NCI-H1436 treated with DMSO at 0.1 percent for 48 hours (cell line): ENCODE measurements around the gene ENC1.

Experiments
- DNase-seq: peaks from one replicate; lab custom pipeline; 2025; lab: John Stamatoyannopoulos, UW

The ENC1 gene

DNA sequence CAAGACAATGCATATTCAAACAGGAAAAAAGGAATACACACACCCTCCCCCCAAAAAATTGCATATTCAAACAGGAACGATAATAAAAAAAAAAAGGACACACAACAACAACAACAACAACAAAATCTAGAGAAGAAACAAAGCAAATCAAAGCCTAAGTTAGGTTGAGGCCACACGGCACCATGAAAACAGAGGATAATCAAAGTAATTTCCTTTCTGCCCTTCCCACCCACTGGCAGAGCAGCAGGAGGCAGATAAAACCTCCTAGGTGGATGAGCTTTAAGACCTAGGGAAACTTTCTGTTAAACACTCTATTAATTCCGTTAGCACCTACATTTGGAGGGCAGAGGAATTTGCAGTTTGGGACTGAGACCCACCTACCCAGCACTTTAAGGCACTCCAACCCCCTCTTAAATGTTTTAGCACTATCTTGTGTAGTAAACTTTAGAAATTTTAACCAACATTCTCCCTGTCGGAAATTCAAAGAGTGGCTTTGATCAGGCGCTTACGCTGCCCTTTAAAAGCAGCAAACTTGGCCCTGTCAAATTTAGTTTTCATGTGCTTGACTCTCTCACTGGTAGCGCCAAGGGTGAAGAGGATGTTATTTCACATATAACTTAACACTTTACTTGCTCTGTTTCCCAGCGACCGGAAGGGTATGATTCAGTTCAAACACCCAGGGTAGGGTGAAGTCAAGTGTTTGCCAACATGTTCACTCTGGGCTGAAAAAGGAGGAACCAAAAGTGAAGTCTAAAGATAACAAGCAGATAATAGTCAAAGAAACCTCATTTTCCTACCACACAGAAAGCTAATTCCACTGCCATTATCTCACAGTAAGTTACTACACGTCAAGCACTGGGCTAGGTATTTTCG lies 9.2 kb downstream of the ENC1 start:
- DNase-seq: no peak

DNA sequence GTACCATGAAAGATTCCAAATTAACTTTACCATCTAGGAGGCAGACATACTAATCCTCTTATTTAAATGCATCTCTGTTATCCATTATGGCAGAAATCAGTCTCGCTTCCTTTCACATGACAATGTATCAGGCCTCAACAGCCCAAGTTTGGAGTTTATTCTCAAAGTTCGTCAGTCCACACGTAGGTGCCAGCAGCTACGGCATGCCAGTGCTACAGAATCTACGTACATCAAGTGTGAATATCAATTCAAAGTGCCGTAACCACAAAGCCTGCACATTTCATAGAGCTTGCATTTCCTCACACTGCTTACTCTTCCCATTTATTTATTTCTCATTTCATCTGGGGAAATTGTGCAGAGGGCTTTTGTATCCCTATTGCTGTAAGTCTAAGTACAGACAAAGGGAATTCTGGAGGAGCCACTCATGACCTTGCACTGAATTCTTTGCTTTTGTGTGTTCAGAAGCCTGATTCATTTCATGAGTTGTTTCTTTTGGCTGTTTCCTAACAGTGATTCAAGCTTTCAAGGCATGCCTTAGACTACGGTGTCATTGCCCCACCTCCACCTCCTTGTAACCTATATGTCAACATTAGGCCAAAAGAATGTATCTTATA lies 10.0 kb downstream of the ENC1 start:
- no peak for DNase-seq

DNA sequence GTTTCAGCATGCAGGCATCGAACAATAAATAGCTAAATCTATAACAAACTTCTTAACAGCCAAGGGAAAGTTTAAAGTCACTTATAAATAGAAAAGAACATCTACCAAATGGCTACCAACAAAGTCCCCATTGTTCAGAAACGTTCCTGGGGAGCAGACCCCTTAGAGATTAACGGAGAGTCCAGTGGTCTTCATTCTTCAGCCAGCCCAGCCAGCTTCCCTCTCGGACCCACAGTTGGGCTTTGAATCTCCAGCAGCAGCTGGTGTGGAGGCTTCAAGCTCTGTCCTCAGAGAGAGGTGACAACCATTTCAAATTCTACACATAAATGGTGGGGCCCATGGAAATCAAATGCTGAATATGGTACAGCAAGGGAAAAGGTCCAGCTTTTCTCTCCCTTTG lies 11.2 kb downstream of the ENC1 start:
- no peak for DNase-seq

DNA sequence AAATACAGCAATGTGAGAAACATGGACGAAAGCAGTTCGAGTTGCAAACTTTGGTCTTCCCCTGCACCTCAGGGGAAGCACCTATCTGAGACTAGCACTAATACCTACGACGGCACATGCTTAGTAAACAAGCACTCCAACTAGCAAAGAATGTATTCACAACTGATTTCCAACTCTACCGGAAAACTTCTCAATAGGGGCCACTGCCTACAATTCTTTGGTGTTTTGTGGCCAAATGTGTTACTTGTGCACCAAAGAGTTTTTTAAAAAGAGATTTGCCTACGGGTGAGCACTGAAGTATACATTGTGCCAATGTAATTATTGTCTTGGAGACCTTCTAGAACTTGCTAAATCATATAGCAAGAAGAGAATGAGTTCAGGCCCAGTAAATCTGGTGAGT lies 12.2 kb downstream of the ENC1 start:
- DNase-seq: no peak

DNA sequence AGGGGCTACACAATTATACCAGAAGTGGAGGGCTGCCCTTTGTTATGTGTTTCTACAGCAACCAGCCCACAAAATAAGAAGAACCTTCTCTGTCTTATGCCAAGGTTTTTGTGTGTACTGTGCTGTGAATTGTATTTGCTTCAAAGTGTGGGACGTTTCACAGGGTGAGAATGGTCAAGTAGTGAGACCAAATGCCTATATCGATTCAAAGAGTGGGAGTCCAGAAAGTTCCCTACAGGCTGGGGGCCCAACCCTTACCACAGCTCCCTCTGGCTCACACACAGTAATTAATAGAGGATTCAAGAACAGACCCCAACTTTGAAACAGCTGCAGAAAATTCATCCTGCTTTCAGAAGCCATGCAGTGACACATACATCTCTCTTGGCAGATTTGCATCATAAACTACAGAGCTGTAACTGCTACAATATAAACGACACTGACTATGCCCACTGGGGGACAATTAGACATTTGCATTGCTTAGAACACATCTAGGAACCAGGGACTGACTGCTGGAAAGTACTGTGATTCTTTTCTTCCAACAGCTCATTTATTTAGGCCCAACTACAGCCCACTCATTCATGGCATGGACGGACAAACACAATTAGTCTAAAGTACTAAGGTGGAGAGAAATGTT lies 12.8 kb downstream of the ENC1 start:
- DNase-seq: no peak

DNA sequence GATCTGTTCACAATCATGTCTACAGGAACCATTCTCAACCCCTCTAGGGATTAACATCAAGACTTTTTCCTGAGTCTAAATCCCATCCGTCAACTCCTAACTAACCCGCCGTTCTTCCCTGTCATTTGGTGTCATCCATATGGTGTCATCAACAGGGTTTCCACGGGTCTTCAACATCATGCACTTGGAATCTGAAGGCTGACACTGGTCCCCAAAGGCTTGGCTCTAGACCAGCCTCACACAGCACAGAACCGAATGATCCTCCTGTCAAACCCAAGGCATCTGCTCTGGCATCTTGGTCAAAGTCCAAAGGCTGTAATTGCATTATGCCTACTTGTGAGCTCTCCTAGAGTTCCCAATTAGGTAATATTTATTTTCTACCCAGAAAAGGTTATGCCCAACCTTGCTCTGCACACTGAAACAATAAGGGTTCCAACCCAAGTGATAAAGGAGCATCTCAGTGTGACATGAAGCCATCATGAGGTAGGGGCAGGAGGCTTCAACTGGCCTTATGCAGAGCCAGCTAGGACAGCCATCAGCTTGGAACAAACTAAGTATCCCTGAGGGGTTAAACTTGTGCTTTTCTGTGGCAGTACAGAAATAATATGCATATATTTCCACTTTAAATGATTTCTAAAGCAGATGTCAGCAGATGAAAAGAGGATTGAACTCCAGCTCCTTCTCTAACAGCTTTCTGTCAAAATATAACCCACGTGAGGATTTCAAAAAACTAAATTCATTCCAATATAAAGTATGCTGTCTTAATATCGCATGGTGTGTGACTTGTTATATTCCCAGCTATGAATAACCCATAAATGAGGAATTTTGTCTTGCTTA lies 13.9 kb downstream of the ENC1 start:
- no peak for DNase-seq

DNA sequence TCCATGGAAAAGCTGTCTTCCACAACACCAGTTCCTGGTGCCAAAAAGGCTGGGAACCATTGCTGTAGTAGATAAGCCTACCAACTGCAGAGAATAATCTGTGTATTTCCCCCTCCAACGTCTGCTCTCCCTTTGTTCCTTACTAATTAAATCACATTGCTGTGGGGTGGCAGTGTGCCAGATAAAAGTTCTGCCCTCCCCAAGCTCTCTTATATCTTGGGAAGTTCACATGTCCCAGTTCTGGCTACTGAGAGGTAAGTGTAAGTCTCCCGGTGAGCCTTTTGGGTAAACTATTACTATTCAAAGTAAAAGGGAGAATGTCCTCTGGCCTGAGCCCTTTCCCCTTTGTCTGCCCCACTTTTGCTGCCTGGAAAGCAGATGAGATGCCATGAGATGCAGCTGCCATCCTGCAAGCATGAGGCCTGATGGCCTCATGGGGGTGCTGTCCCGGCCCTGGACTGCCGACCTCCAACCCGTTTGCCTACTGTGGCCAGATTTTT lies 14.7 kb downstream of the ENC1 start:
- DNase-seq: no peak

DNA sequence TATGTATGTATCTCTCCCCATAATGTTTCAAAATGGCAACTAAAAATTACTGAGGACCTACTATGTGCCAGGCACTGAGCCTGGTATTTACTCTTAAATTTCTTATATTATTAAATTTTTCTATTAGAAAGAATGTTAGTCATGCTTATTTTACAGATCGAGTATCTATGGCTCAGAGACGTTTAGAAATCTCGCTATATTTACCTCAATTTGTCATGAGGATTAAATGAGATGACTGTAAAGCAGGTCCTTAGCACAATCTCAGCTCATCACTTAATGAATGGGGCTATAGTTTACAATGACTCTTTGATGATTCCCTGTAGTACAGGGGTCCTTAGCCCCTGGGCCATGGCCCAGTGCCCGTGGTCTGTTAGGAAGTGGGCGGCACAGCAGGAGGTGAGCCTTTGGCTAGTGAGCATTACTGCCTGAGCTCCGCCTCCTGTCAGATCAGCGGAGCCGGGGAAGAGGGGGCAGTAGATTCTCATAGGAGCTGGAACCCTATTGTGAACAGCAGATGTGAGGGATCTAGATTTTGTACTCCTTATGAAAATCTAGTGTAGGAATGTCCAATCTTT lies 15.5 kb downstream of the ENC1 start:
- no peak for DNase-seq

DNA sequence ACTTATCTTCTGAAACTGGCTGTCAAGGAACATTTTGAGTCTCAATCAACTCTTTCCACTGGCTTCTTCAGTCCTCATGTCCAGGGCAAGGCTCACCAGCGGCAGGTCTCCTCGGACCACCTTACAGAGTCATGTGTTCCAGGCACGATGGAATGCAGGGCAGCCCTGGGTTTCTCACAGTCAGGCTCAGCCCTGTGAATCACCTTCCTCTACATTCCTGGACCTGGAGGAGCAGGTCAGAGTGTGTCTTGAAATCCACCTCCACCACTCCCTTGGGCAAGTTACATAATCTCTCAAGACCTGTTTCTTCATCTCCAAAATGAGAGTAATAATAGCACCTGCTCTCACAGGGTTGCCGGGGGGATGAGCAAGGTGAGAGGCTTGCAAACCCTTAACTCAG lies 16.0 kb downstream of the ENC1 start:
- DNase-seq: no peak

DNA sequence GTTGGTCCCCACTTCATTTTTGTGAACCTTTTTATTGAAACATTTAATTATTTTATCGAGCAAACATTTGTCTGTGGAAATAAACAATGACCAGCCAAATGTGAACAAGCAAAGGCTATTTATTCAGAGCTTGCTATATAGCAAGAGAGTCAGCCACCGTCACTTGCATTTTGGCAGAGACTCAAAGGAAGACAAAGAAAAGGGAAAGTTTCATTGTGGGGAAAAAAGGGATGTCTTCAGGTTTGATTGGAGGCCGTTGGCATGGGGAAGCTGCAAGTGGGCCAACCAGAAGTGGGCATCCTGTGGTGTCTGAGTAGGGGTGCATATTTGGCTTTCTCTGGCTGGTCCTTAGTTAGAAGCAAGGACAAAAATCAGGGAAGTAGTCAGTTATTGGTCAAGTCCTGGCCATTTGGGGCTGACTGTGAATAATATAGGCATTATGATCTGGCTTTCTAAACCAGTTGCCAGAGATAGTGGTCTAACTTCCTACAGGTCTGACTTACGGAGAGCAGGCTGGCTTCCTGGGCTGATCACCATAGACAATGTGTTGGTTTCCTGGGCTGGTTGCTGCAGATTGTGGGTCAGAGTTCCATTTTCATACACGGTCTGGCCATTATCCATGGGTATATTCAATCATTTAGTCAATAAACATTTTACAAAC lies 16.6 kb downstream of the ENC1 start:
- DNase-seq: no peak

DNA sequence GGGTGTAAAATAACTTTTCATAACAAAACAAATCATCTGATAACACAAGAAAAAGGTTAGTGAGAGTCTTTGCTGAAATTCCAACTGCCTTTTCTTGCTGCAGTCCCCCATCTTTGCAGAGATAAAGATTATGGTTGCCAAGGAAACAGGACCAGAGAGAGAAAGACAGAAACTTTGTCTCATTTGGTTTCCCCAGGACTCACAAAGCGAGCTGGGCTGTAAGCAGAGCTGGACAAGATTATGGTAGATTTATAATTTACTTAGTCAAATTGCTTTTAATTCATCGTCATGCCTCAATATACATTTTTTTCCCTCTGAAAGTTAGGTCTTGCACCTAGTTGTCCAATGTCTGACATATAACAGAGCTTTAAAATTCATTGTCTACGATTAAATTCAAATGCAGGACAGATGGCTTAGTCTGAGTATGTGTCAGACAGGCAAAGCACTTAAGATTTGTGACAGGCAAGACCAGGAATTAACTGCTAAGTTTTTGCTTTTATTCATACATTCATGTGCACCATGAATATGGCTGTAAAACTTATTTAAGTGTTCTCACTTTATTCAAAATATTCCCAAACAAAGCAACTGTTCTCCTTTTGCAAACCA lies 17.4 kb downstream of the ENC1 start:
- no peak for DNase-seq

DNA sequence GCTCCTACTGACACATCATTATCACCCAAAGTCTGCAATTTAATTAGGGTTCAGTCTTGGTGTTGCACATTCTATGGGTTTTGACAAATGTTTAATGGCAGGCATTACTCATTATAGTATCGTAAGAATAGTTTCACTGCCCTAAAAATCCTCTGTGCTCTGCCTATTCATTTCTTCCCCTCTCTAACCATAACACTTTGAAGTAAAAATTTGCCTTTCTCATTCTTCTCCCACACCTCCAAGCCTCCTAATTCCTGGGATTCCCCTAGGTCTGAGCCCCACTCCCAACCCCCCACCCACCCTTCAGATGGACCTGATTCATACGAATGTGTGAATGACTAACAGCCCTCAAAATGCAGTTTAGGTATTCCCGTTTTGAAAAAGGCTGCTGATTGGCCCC lies 18.4 kb downstream of the ENC1 start:
- no peak for DNase-seq

DNA sequence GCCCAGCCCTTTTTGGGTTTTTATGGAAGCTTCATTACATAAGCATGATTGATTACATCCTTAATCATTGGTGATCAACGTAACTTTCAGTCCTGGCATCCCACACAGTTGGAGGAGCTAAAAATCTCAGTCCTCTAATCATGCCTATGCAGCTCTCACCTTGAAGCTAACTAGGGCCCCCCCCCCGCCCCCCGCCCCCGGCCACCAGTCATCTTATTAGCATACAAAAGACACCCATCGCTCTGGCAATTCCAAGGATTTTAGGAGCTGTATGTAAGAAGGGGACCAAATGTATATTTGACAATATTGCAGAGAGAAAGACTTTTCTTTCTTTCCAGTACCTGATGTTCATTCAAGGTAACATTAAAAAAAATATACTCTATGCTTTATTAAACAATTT lies 19.0 kb downstream of the ENC1 start:
- DNase-seq: no peak

DNA sequence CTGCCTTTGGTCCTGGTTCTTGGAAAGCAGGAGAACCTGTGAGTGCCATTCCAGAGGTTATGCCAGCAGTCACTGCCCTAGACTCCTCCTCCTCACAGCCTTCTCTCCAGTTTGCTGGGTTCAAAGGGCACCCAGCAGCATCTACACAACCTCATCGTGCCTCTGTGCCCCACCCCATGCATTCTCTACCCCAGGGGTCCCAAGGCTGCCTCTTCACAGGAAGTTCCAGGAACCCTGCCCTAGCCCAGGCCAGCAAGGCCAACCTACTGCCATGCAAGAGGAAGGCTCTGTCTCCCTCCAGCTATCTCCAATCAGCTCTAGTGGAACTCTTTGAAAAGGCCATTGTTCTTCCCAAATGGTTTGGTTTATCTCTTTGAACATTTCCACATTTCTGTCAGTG lies 21.2 kb downstream of the ENC1 start:
- no peak for DNase-seq

DNA sequence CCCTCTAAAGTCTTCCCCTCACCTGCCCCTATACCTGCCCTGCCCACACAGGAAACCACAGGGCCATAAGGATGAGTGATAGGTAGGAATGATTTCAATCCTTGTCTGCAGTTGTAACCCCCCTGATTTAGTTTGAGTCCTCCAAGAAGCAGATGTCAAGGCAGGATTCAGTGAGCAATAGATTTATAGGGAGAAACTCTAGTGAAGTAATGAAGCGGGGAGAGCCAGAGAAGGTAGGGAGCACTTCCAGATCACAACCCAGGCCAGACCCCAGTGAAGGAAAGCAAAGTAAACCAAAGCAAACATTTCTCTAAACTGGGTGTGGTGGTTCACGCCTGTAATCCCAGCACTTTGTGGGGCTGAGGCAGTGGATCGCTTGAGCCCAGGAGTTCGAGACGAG lies 22.4 kb downstream of the ENC1 start:
- DNase-seq: no peak

DNA sequence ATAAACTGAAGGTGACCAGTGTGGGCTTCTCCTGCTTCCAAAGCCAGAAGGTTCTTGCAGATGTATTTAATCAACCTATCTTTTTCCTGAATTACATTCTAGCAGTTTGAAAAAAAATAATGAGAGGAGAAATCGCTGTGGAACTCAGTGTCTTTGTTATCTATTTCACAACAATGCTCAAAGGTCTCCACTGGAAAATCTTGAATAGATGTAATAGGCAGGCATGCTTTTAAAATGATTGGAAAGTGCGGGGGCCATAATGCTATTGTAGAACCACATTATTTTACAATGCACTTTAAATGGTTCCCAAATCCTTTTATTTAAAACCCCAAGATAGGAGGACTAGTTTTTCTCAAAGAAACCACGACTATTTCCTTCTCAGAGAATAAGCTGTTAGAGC lies 23.3 kb downstream of the ENC1 start:
- DNase-seq: no peak

DNA sequence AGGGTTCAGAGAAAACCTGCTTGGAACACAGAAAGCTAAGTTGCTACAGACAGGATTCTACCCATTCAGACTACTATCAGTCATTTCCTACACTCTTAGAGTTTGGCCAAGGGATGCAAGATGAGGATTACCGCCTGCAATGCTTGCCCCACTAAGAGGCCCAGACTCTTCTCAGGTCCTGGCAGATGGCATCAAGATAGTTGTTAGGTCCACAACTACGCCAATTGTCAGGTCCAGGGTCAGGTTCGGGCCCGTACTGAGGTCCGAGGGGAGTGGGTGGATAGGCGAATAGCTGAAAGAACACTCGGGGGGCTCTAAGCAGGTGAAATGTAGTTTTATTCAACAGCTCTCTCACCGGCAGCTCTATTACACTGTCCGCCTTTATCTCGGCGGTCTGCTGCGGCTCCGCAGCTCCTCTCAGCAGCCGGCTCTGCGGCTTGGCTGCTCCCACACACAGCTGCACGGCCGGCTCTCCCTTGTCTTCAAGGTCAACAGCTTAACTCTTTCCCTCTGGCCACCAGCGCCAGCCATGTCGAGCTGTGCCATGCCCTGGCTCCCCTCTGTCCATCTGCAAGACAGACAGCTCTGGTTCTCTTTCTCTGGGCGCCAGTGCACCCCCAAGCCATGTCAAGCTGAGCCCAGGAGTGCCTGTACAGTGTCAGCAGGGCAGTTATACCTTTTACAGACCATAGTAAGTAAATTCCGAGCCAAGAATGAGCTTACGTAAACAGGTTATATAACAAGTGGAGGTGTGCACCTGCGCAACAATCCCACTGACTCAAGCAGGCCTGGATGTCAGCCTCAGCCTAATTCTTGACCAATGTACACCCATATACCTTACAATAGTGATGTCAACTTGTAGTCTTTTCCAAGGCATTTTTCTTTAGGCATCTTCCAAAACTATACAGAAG lies 24.0 kb downstream of the ENC1 start:
- no peak for DNase-seq

DNA sequence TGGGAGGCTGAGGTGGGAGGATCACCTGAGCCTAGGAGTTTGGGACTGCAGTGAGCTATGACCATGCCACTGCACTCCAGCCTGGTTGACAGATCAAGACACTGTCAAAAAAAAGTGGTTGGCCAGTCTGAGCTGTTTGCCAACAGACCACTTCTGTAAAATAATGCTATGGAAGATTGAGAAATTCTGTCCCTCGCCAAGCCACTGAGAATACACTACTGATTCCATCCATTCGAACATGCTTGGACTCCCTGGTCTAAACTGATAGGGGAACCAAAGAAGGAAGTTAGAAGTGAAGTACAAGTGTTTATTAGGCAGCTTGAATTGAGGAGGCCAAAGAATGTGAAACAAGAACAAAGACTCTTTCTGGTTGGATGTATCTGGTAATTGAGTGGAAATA lies 27.2 kb downstream of the ENC1 start:
- DNase-seq: no peak

DNA sequence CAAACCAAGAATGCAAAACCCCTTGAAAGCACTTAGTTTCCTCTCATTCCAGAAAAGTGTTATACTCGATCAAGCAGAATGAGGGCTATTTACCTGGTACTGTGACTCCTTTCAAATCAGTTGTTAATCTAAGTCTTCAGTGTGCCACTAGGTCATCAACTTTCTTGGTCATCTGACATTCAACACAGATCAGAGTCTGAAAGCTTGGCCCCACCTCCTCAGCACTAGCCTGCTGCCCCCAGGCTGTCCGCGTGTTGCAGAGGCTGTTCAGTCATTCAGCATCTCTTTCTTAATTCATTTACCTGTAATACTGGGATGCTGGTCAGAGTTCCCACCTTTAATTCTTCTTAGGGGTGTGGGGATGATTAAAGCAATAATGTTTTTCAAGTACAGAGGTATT lies 28.5 kb downstream of the ENC1 start:
- DNase-seq: no peak
